ENCODE measurements around the gene TMEM175.

Gene TMEM175

DNA sequence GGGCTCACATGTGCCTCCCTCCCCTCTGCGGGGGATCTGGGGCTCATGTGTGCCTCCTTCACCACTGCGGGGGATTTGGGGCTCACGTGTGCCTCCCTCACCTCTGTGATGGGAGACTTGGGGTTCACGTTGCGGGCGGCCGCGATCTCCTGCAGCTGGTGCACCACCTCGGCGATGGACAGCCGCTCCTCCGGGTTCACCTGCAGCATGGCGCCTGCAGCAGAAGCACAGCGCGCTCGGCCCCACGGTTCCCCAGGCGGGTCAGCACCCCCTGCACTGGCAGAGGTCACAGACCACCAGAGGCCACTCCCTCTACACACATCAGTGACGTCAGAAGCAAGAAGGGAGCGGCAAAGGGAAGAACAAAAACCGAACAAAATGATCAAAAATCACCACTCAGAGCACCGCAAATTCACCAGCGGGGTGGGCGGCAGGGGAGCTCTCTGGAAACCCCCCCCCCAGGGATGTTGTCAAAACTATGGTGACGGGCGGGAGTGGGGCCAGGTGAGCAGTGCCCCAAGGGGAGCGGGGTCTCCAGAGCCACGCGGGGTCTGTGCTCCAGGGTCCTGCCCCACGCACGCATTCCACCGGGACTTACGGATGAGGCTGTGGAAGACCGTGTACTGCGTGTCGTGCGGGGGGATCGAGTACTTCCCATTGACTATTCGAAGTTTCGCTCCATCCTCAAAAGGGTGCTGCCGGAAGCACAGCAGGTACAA, 38.8 kb upstream of the TMEM175 start:
- Histone ChIP-seq H3K9me3 (ENCODE audit: control insufficient read depth, insufficient read depth, low read length) (no peaks in the 10 kb centered on the region), H3K36me3 (ENCODE audit: insufficient read depth, low read length) (peaks cover 5% of the 10 kb centered on the region), H3K9ac (ENCODE audit: low read depth, low read length) (no peak overlapping the region), H3K4me1 (ENCODE audit: insufficient read depth, low read length) (no peaks in the 10 kb centered on the region)

DNA sequence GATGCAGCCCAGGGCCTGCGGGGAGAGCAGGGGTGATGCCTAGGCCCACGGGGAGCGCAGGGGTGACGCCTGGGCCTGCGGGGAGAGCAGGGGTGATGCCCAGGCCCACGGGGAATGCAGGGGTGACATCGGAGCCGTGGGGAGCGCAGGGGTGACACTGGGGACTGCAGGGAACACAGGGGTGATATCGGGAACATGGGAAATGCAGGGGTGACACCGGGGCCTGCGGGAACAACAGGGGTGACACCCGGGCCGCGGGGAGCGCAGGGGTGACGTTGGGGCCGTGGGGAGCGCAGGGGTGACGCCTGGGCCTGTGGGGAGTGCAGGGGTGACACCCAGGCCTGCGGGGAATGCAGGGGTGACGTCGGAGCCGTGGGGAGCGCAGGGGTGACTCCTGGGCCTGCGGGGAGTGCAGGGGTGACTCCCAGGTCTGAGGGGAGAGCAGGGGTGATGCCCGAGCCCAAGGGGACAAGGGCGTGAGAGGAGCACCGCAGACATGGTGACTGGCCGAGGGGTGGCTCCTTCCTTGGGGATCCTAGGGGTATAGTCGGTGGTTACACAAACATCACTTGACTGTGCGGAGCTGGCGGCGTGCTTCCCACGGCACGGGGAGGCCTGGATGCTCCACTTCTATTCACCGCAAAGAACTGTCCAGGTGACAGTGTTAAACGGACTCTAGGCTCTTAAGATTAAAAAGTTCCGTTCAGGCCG, 38.1 kb upstream of the TMEM175 start:
- Histone ChIP-seq H3K4me1 (ENCODE audit: insufficient read depth, low read length) (no peaks in the 10 kb centered on the region), H3K36me3 (ENCODE audit: insufficient read depth, low read length) (peaks cover 4% of the 10 kb centered on the region; the same call in 1 of the 2 replicates), H3K9me3 (ENCODE audit: control insufficient read depth, insufficient read depth, low read length) (no peaks in the 10 kb centered on the region), H3K9ac (ENCODE audit: low read depth, low read length) (no peak overlapping the region)

DNA sequence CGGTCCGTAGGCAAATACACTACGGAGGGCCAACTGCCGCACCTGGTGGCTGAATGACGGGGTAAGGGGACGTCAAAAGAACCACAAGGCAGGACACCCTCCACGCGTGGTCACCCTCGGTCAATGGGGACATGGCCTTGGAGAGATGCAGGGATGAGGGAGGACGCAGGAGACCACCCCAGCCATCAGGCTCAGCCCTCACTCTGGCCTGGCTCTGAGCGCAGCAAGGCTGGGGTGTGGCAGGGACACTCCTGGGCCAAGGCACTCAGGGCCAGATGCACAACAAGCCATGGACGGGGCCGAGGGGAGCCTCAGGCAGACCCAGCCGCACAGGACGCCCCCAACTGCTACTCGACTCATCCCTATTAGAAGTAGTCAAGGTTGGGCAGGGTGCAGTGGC, 36.7 kb upstream of the TMEM175 start:
- Histone ChIP-seq H3K4me1 (ENCODE audit: insufficient read depth, low read length) (no peaks in the 10 kb centered on the region), H3K9ac (ENCODE audit: low read depth, low read length) (no peak overlapping the region), H3K36me3 (ENCODE audit: insufficient read depth, low read length) (peaks cover 4% of the 10 kb centered on the region; the same call in 1 of the 2 replicates), H3K9me3 (ENCODE audit: control insufficient read depth, insufficient read depth, low read length) (no peaks in the 10 kb centered on the region)

DNA sequence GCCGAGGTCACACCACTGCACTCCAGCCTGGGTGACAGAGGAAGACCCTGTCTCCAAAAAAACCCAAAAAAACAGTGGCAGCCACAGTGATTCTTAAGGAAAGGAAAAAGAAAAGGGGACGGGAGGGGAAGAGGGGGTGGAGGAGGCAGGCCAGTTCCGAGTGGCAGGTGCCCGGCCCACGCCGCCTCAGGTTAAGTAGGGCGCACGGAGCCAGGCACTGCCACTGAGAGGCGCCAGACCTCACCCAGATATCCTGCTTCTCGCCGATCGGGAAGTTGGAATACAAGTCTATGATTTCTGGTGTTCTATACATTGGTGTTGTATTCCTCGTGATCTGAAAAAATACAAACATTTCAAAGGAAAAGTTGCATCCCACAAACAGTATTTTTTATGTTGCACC, 36.0 kb upstream of the TMEM175 start:
- Histone ChIP-seq H3K4me1 (ENCODE audit: insufficient read depth, low read length) (no peaks in the 10 kb centered on the region), H3K36me3 (ENCODE audit: insufficient read depth, low read length) (peaks cover 4% of the 10 kb centered on the region; the same call in 1 of the 2 replicates), H3K9ac (ENCODE audit: low read depth, low read length) (no peak overlapping the region), H3K9me3 (ENCODE audit: control insufficient read depth, insufficient read depth, low read length) (no peaks in the 10 kb centered on the region)

DNA sequence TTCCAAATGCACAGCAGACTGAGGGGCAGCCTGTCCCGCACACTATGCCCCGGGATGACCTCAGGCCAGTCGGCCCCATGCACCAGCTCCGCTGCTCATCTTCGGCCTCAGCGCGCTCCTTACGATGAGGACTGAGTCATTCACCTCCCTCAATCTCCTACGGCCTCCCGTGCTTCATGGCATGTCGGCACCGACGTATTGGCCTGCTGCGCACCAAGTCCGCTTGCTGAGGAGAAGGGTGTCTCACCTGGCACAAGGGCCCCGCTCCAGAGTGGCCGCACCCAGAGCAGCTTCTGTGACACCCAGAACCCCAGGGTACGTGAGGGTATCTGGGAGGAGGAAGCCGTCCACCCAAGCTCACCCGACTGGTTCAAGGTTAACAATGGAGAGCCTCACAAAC, 35.6 kb upstream of the TMEM175 start:
- Histone ChIP-seq H3K36me3 (ENCODE audit: insufficient read depth, low read length) (peaks cover 4% of the 10 kb centered on the region; the same call in 1 of the 2 replicates), H3K9ac (ENCODE audit: low read depth, low read length) (no peak overlapping the region), H3K4me1 (ENCODE audit: insufficient read depth, low read length) (no peaks in the 10 kb centered on the region), H3K9me3 (ENCODE audit: control insufficient read depth, insufficient read depth, low read length) (no peaks in the 10 kb centered on the region)

DNA sequence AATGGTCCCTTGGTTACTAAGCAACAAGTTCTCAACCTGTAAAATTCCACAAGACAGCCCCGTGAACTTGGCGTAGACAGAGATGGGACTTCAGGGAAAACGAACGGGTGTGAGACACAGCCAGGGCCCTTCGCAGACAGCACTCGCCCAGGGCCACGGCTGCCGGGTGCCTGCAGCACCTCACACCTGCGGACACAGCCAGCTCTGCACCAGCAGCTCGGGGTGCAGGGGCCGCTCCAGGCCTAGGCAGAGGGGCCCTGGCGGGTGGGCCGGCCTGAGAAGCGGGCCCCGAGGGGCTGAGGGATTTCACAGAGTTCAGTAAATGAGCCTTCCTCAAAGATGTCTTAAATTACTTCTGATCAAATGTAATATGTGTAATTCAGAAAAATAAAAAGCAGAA, 34.1 kb upstream of the TMEM175 start:
- no peak overlapping the region for H3K9ac ChIP-seq (ENCODE audit: low read depth, low read length)
- H3K9me3 ChIP-seq (ENCODE audit: control insufficient read depth, insufficient read depth, low read length): no peaks in the 10 kb centered on the region
- no peaks in the 10 kb centered on the region; the same call in 1 of the 2 replicates for H3K36me3 ChIP-seq (ENCODE audit: insufficient read depth, low read length)
- H3K4me1 ChIP-seq (ENCODE audit: insufficient read depth, low read length): no peaks in the 10 kb centered on the region

DNA sequence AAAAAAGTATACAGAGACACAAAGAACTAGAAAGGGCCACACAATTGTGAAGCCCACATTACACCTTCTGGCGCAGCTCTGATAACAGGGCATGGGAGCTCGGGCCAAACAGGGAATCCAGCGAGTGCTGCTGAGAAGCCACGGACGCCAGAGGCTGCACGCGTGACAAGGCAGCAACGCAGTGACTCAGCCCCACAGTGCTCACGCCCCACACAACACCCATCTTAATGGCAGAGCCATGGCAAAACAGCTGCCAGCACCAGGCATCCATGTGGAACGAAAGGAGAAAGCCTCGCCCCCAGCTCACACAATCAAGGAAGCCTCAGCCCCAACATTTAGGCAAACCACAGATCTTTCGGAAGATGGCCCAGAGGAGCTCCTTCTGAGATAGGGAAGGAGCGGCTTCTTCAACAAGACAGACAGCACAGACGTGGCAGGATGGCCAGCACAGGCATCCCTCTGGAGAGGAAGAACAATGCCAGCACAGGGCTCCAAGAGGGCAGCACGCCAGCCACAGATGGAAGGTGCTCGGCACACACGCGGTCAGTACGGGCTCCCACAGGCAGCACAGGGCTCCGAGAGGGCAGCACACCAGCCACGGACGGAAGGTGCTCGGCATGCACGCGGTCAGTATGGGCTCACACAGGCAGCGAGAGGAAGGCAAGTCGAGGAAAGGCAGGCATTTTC, 33.2 kb upstream of the TMEM175 start:
- Histone ChIP-seq H3K4me1 (ENCODE audit: insufficient read depth, low read length) (no peaks in the 10 kb centered on the region), H3K9ac (ENCODE audit: low read depth, low read length) (no peak overlapping the region), H3K36me3 (ENCODE audit: insufficient read depth, low read length) (no peaks in the 10 kb centered on the region; the same call in 1 of the 2 replicates), H3K9me3 (ENCODE audit: control insufficient read depth, insufficient read depth, low read length) (no peaks in the 10 kb centered on the region)

DNA sequence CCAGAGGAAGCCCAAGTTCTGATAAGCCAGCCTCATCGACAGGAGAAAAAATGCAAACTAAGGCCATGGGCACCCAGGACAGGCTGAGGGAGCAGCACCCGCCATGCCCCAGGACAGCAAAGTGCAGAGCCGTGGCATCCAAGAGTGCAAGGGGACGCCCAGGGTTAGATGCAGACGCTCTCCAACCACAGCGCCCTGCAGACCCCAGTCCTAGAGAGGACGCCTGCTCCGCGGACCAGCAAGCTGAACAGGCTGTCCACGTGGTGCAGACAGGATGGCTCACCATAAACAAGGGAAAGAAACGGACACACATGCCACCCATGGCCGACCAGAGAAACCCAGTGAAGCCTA, 32.7 kb upstream of the TMEM175 start:
- Histone ChIP-seq H3K9me3 (ENCODE audit: control insufficient read depth, insufficient read depth, low read length) (no peaks in the 10 kb centered on the region), H3K4me1 (ENCODE audit: insufficient read depth, low read length) (no peaks in the 10 kb centered on the region), H3K36me3 (ENCODE audit: insufficient read depth, low read length) (no peaks in the 10 kb centered on the region; the same call in 1 of the 2 replicates), H3K9ac (ENCODE audit: low read depth, low read length) (no peak overlapping the region)

DNA sequence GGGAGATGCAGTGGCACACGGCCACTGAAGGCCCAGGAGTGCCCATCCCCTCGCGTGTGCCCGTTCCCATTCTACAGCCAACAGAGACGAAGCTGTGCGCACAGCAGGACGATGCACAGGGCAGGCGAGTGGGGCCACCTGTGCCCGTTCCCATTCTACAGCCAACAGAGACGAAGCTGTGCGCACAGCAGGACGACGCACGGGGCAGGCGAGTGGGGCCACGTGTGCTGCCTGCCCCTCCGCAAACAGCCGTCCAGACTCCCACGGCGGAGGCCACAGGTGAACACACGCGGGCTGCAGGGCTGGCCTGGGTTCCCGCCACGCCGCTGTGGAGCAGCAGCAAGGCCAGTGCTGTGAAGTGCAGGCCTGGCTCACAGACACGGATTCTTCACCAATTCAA, 32.2 kb upstream of the TMEM175 start:
- no peaks in the 10 kb centered on the region; the same call in 1 of the 2 replicates for H3K36me3 ChIP-seq (ENCODE audit: insufficient read depth, low read length)
- no peak overlapping the region for H3K9ac ChIP-seq (ENCODE audit: low read depth, low read length)

DNA sequence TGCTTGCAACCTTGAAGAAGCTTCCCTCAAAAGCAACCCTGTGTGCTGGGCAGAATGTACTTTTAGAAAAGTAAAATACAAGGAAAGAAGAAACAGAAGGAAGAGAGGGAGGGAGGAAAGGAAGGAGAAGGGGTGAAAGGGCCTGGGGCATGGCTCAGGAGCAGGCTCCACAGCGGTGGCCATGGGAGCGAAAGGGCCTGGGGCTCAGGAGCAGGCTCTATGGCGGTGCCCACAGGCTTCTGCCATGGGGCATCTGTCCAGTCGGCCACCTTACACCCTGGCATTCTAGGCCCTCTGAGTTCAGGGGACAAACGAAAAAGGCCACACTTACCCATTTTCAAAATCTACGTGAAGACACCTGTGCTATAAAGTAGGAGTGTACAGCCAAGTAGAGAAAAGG, 31.5 kb upstream of the TMEM175 start:
- Histone ChIP-seq H3K9ac (ENCODE audit: low read depth, low read length) (no peak overlapping the region), H3K36me3 (ENCODE audit: insufficient read depth, low read length) (no peaks in the 10 kb centered on the region; the same call in 1 of the 2 replicates), H3K9me3 (ENCODE audit: control insufficient read depth, insufficient read depth, low read length) (no peaks in the 10 kb centered on the region)

More for the DNA sequence above, 32.2 kb upstream of the TMEM175 start:
- Histone ChIP-seq H3K4me1 (ENCODE audit: insufficient read depth, low read length) (no peaks in the 10 kb centered on the region), H3K9me3 (ENCODE audit: control insufficient read depth, insufficient read depth, low read length) (no peaks in the 10 kb centered on the region)

DNA sequence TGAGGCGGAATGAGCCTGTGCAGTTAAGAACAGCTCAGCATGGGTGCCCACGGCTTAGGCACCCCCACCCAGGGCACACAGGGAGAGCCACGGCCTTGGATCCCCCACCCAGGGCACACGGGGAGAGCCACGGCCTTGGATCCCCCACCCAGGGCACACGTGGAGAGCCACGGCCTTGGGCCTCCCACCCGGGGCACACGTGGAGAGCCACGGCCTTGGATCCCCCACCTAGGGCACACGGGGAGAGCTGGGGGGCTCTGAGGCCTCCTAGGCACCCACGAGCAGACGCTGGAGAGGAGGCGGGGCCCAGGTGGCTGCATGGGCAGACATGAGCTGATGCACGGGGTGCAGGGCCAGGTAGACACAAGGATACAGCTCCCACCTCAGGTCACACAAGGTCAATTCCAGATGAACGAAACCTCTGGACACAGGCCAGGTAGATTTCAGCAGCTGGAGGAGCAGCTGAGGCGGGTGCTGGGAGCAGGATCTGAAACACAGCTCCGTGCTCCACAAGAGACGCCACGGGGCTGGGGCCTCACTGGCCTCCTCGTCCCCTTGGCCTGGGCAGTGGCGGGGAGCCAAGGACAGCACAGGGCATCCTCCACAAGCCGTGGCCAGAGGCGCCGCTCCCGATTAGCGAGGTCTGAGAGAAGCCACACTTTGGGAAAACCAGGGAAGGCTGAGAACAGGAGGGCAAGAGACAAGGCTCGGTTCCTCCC, 30.9 kb upstream of the TMEM175 start:
- no peaks in the 10 kb centered on the region for H3K9me3 ChIP-seq (ENCODE audit: control insufficient read depth, insufficient read depth, low read length)
- no peaks in the 10 kb centered on the region for H3K4me1 ChIP-seq (ENCODE audit: insufficient read depth, low read length)
- no peak overlapping the region for H3K9ac ChIP-seq (ENCODE audit: low read depth, low read length)
- H3K36me3 ChIP-seq (ENCODE audit: insufficient read depth, low read length): no peaks in the 10 kb centered on the region; the same call in 1 of the 2 replicates

More for the DNA sequence above, 31.5 kb upstream of the TMEM175 start:
- no peaks in the 10 kb centered on the region for H3K4me1 ChIP-seq (ENCODE audit: insufficient read depth, low read length)

DNA sequence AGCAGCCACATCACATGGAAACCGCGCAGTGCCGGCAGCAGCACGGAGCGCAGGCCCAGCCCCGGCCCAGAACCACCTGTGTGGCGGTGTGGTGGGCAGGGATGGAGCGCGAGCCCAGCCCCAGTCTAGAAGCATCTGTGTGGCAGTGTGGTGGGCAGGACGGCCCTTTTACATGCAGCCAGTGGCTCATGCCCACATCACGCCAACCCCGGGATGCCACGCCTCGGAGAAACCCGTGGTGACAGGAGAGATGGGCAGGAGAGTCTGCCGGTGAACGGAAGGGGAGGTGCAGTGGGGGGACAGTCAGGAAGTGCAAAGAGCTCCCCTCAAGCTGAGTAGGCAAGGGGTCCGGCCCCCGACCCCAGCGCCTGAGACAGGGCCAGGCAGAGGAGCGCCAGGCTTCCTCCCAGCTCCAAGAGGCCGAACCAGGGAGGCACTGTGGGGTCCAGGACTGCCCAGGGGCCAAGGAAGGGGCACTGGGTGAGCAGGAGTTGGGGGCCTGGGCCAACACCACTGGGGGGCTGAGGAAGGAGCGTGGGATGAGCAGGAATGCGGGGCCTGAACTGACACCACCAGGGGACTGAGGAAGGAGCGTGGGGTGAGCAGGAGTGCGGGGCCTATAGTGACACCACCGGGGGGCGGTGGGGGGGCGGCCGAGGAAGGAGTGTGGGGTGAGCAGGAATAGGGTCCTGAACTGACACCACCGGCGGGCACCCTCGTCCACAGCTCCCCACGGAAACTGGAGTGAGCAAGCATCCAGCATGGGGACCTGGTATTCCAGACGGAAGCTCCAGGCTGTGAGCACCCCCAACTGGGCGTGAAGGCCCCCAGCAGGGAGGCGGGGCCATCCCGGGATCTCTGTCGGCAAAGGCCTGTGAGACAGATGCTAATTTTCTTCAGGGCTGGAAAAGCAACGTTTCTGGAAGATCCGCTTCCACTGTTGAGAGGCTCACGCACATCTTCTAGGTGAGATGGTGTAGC, 28.9 kb upstream of the TMEM175 start:
- Histone ChIP-seq H3K4me1 (ENCODE audit: insufficient read depth, low read length) (no peaks in the 10 kb centered on the region), H3K36me3 (ENCODE audit: insufficient read depth, low read length) (no peaks in the 10 kb centered on the region), H3K9ac (ENCODE audit: low read depth, low read length) (no peak overlapping the region)

DNA sequence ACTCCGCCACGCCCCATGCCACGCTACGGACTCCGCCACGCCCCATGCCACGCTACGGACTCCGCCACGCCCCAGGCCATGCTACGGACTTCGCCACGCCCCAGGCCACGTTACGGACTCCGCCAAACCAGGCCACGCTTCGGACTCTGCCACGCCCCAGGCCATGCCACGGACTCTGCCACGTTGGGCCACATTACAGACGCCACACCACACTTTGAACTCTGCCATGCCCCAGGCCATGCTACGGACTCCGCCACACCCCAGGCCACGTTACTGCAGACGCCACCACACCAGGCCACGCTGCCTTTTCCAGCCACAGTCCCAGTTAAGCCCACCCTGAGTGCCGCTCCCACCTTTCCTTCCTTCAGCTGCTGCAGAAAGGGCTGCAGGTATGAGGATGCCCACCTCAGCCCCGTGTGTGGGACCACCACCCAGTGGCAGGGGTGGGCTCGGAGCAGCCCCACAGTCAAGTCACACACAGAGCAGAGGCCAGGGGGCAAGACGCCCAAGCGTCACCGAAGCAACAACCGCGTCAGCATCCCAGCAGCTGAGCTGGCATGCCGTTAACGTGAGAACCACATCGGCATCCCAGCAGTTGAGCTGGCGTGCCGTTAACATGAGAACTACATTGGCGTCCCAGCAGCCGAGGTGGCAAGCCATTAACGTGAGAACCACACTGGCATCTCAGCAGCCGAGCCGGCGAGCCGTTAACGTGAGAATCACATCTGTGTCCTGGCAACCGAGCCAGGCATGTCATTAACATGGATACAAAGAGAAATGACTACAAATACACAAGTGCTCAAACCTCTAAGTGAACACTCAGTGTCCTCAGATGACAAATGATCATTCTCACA, 26.5 kb upstream of the TMEM175 start:
- Histone ChIP-seq H3K9me3 (ENCODE audit: control insufficient read depth, insufficient read depth, low read length) (no peaks in the 10 kb centered on the region), H3K36me3 (ENCODE audit: insufficient read depth, low read length) (no peaks in the 10 kb centered on the region), H3K4me1 (ENCODE audit: insufficient read depth, low read length) (no peaks in the 10 kb centered on the region), H3K9ac (ENCODE audit: low read depth, low read length) (no peak overlapping the region)

More for the DNA sequence above, 28.9 kb upstream of the TMEM175 start:
- no peaks in the 10 kb centered on the region for H3K9me3 ChIP-seq (ENCODE audit: control insufficient read depth, insufficient read depth, low read length)
